Progenitor cell of endocrine pancreas (in vitro differentiated cells): ENCODE data around the gene KIF14. TPM values are rescaled to one million over a fixed set of nuclear protein-coding genes. Genes with fewer than 3 reads are reported as not detected.

Experiments
- DNase-seq: peaks from one replicate; pipeline ENCODE4 v3.0.0; 2021; ENCODE audit warnings: low spot score; ENCODE audit not compliant: unreplicated experiment
- H3K27ac Mint-ChIP-seq: 2 replicates; pipeline ENCODE4 v1.8.0; 2021; ENCODE audit warnings: mild to moderate bottlenecking, moderate library complexity, mixed read lengths
- H3K27me3 Mint-ChIP-seq: 2 replicates; pipeline ENCODE4 v1.8.0; 2021; ENCODE audit warnings: mixed read lengths
- H3K36me3 Mint-ChIP-seq: 2 replicates; pipeline ENCODE4 v1.8.0; 2022; ENCODE audit warnings: mixed read lengths; ENCODE audit not compliant: insufficient read depth
- H3K4me1 Mint-ChIP-seq: 2 replicates; pipeline ENCODE4 v1.8.0; 2021; ENCODE audit warnings: low read depth, mixed read lengths
- H3K4me3 Mint-ChIP-seq: 2 replicates; pipeline ENCODE4 v1.8.0; 2021; ENCODE audit warnings: low read depth, mild to moderate bottlenecking, moderate library complexity, mixed read lengths
- H3K9me3 Mint-ChIP-seq: 2 replicates; pipeline ENCODE4 v1.8.0; 2021; ENCODE audit warnings: low read depth, mixed read lengths
- CTCF ChIP-seq: fragments of 200-600 bp; sonication (generic); IDR thresholded peaks from one replicate; pipeline ENCODE4 v1.5.0; 2021; ENCODE audit warnings: antibody characterized with exemption, mild to moderate bottlenecking; ENCODE audit not compliant: unreplicated experiment
- total RNA-seq: library from RNA; stranded (reverse); gene quantifications from 2 replicates; pipeline ENCODE4 v1.2.1, GENCODE V29; 2021

The KIF14 gene
- total RNA-seq, 1 donor from 2014 or later: 7.8 TPM

DNA sequence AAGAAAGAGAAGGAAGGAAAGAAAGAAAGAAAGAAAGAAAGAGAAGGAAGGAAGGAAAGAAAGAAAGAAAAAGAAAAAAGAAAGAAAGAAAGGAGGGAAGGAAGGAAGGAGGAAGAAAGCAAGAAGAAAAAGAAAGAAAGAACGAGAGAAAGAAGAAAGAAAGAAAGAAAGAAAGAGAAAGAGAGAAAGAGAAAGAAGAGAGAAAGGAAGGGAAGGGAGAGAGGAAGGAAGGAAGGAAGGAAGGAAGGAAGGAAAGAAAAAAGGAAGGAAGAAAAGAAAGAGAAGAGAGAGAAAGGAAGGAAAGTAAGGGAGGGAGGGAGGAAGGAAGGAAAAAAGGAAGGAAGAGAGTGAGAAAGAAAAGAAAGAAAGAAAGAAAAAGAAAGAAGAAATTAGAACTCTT, 115.3 kb downstream of the KIF14 start:
- no peaks in the 10 kb centered on the region for H3K9me3 Mint-ChIP-seq
- no peak for TF ChIP-seq CTCF
- H3K27me3 Mint-ChIP-seq: peaks cover 9% of the 10 kb centered on the region
- DNase-seq: no peak
- peaks cover 2% of the 10 kb centered on the region for H3K4me1 Mint-ChIP-seq
- no peak overlapping the region for H3K4me3 Mint-ChIP-seq
- no peak overlapping the region for H3K27ac Mint-ChIP-seq
- no peaks in the 10 kb centered on the region for H3K36me3 Mint-ChIP-seq

Other genes with a start within 250 kb of the KIF14 start
- 34.2 and 35.0 TPM in 2 replicates for gene ZNF281, start 210.7 kb downstream of the KIF14 start, total RNA-seq
- 19.2 and 21.6 TPM in 2 replicates for gene DDX59, start 49.2 kb upstream of the KIF14 start, total RNA-seq
- 27.9 and 30.4 TPM in 2 replicates for gene CAMSAP2, start 118.1 kb upstream of the KIF14 start, total RNA-seq